ENCODE results near the gene SEC22B.
"Not testable (repeated sequence)": the region's sequence is repeated elsewhere in the genome, so short reads cannot be mapped to it uniquely, and the experiment has no call there.

- TF ChIP-seq CTCF (conservative IDR thresholded peaks at IDR 0.05); EZH2 (IDR thresholded peaks at IDR 0.05; ENCODE audit: low read depth): not testable (repeated sequence)
These were observed 33.0 kb downstream of the SEC22B start for GRCh38 chr1:120143334-120143733.
